NAMALWA (cell line): Measurements from ENCODE around the gene IFI44L.

ENCODE experiments used
- DNase-seq: peaks from one replicate; pipeline ENCODE4 v3.0.0-alpha.2; 2015; ENCODE audit warnings: low spot score

IFI44L gene

DNA sequence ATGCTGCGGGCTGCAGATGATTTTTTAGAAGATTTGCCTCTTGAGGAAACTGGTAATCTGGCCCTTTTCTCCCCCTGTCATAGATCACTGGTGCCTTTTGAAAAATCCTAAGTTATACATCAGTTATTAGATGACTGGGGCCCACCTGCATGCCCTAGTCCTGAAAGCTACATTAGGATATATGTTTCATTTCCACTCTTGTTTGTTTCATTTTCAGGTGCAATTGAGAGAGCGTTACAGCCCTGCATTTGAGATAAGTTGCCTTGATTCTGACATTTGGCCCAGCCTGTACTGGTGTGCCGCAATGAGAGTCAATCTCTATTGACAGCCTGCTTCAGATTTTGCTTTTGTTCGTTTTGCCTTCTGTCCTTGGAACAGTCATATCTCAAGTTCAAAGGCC is 21.3 kb downstream of the IFI44L start:
- DNase-seq = no peak

DNA sequence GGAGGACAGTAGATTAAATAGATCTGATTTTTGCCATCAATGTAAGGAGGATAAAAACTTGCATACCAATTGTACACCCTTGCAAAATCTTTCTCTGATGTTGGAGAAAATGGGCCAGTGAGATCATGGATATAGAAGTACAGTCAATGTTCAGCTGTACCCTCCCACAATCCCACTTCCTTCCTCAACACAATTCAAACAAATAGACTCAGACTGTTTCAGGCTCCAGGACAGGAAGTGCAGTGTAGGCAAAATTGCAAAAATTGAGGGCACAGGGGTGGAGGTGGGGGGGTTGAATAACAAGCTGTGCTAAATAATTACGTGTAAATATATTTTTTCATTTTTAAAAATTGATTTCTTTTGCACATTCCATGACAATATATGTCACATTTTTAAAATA is 25.5 kb downstream of the IFI44L start:
- DNase-seq = no peak

DNA sequence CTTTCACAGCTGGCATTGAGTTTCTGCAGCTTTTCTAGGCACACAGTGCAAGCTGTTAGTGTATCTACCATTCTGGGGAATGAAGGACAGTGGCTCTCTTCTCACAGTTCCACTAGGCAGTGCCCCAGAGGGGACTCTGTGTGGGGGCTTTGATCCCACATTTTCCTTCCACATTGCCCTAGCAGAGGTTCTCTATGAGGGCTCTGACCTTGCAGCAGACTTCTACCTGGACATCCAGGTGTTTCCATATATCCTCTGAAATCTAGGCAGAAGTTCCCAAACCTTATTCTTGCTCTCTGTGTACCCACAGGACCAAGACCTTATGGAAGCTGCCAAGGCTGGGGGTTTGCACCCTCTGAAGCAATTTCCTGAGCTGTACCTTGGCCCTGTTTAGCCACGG is 27.0 kb downstream of the IFI44L start:
- DNase-seq = no peak

DNA sequence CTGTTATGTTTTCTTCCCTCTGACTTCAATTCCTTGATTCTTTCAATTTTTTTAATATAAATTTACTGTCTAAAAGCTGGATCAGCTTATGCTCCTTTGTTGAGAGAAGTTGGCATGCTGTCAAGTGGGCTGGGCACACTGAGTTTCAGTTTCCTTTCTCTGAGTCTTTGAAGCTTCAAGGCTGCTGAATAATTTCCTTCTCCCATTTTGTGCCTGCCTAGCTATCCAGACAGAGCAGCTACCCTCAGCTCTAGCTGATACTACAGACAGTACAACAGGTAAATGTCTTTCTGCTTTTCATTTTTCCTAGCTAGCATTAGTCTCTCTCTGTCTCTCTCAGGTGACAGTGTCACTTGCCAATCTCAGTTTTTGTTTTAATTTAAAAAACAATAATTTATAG is 29.4 kb downstream of the IFI44L start, which contains the start of gene IFI44:
Gene IFI44, plus strand, starts transcription at position 204 of the 400 bp plus-strand sequence. CDS start 365 bp downstream, outside the sequence.
- DNase-seq = peak; percentile 81

DNA sequence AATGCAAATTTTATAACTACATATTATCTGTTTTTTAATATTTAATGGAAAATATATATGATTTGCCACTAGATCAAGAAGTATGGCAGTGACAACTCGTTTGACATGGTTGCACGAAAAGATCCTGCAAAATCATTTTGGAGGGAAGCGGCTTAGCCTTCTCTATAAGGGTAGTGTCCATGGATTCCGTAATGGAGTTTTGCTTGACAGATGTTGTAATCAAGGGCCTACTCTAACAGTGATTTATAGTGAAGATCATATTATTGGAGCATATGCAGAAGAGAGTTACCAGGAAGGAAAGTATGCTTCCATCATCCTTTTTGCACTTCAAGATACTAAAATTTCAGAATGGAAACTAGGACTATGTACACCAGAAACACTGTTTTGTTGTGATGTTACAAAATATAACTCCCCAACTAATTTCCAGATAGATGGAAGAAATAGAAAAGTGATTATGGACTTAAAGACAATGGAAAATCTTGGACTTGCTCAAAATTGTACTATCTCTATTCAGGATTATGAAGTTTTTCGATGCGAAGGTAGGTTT is 29.9 kb downstream of the IFI44L start:
- no peak for DNase-seq

- no peak for DNase-seq
Observed at GRCh38 chr1:78651241-78651640, 31.0 kb downstream of the IFI44L start.

DNA sequence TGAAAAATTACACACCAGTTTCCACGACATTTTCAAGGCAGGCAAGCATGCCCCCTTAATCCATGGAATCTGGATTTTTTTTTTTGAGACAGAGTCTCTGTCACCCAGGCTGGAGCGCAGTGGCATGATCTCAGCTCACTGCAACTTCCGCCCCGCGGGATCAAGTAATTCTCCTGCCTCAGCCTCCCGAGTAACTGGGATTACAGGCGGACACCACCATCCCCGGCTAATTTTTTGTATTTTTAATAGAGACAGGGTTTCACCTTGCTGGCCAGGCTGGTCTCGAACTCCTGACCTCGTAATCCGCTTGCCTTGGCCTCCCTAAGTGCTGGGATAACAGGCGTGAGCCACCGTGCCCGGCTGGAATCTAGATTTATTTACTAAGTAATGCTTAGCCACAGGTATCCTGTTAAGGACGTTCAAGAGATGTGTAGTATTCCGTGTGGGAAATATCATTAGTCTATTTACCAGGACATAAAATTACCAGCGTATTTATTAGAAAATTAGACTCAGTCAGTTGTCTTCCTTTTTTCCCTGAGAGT is 31.8 kb downstream of the IFI44L start:
- no peak for DNase-seq

DNA sequence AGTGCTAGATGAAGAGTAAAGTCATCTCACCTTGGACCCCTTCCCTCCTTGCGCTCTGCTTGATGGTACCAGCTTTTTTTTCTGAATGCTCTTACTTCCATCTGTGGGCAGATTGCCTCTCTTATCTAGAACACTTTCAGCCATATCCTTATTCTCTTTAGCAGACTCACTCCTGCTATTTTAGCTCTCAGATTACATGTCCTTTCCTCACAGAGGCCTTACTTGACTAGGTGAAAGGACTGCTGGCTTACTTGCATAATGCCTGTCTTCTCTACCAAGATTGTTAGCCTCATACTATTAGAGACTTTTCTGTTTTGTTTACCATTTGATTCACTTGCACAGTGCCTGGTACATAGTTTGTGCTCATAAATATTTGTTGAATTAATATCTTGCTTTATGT is 38.7 kb downstream of the IFI44L start:
- DNase-seq = no peak

- no peak for DNase-seq
Observed at GRCh38 chr1:78663923-78664322, 43.7 kb downstream of the IFI44L start.

DNA sequence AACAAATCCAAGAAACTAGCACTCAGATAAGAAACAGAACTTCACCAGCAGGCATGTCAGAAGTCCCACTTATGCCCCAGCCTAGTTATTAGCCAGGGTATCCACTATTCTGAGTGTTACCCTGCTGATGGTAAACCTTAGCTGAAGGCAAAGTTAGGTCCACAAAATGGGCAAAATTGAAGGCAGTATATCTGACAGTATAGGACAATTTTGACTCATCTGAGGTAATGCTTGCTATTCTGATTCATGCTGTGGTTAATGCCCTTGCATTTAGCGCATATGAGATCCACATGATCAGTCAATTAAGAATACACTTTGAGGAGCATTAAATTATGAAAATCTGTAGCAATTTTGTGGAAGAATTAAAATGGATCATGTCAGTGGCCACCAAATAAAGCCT is 44.5 kb downstream of the IFI44L start:
- DNase-seq = no peak

DNA sequence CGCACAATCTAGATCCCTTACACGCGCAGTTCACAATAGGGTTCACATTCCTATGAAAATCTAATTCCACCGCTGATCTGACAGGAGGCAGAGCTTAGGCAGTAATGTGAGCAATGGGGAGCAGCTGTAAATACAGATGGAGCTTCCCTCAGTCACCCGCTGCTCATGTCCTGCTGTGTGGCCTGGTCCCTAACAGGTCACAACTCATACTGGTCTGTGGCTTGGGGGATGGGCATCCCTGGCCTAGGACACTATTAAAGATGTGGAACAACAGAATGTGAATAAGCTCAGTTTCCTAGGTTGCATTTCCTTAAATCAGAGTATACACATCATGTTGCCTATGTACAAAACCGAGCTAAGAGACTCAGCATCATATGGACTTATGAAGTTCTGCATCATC is 45.6 kb downstream of the IFI44L start:
- no peak for DNase-seq

DNA sequence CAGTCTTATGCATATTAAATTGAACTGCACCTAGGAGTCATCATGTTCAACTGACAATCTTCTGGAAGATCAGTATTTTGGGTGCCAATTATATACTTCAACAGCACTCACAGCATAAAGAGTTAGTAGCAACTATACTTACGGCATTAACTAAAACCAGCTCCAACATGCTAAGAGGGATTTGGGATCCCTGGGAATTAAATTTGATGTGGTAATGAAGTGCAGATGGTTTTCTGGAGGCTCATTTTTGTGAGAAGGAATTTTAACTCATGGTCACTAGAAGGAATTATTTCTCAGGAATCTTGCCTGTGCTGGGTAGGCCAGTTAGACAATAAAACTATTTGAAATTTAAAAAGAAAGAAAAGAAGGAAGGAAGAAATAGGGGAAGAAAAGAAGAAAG is 47.7 kb downstream of the IFI44L start:
- no peak for DNase-seq

GRCh38 chr1:78668427-78668826 is 48.2 kb downstream of the IFI44L start:
- no peak for DNase-seq

- no peak for DNase-seq
Observed at GRCh38 chr1:78672428-78672827, 52.2 kb downstream of the IFI44L start.

- peak; percentile 17 for DNase-seq
Observed at GRCh38 chr1:78673120-78673519, 52.9 kb downstream of the IFI44L start.

- DNase-seq = peak; percentile 72
Observed at GRCh38 chr1:78676347-78676982, 56.2 kb downstream of the IFI44L start.

DNA sequence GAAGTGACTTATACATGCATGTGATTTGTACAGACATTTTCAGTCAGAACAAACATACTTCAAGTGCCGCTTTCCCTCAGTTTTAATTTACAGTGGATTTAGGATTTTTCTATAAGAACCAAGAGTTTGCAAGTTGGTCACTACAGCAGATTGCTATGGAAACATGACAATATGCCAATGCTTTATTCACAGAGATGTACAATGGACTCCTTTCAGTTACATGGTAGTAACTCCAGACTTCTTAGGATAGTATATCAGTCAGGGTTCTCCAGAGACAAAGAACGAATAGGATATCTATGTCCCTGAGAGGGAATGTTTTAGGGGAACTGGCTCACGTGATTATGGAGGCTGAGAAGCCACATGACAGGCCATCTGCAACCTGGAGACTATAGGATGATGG is 56.7 kb downstream of the IFI44L start:
- DNase-seq = no peak

GRCh38 chr1:78677788-78678187 is 57.5 kb downstream of the IFI44L start:
- no peak for DNase-seq

GRCh38 chr1:78678324-78678723 is 58.1 kb downstream of the IFI44L start:
- DNase-seq = no peak

DNA sequence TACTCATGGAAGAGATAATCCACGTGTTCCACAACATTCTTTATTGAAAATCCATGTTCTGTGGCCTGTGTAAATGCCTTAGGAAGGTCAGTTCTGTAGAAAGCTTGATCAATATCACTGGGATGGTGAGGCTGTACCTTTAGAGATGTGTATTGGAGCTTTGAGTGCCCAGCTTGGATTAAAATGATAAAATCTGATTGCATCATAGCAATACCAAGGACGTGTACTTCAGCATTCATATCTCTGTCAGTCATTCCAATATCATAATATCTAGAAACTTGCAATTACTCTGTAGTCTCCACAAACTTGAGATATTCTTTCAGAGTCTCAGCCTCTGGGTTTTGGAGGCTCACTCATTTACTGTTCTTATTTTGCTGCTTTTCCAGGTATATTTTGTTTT is 61.0 kb downstream of the IFI44L start:
- no peak for DNase-seq

- no peak for DNase-seq
Observed at GRCh38 chr1:78682496-78682895, 62.2 kb downstream of the IFI44L start.

- DNase-seq = no peak
Observed at GRCh38 chr1:78683079-78683478, 62.8 kb downstream of the IFI44L start.

- DNase-seq = no peak
Observed at GRCh38 chr1:78687315-78687714, 67.1 kb downstream of the IFI44L start.

- DNase-seq = no peak
Observed at GRCh38 chr1:78687914-78688313, 67.7 kb downstream of the IFI44L start.
